Cardiac fibroblast (primary cell): ENCODE data around the gene LDB1.

Experiments
- DNase-seq, 2 donors: peaks; one replicate each; pipeline versions ENCODE4 v3.0.0 to v3.0.0-alpha.2; 2010; ENCODE audit warnings: low read depth in 2 of 2
- H3K4me3 ChIP-seq, 2 donors: replicated peaks in 1 of 2; 1 replicate in 1 of 2; 2 replicates in 1 of 2; pipeline ENCODE4 v1.5.1; 2011; ENCODE audit warnings: low read depth in 2 of 2, low read length in 2 of 2, mild to moderate bottlenecking in 2 of 2, moderate library complexity in 1 of 2
- CTCF ChIP-seq: IDR thresholded peaks from one replicate; pipeline ENCODE4 v1.5.1; 2011; ENCODE audit warnings: low read depth, mild to moderate bottlenecking, low read length, inconsistent platforms

The LDB1 gene

DNA sequence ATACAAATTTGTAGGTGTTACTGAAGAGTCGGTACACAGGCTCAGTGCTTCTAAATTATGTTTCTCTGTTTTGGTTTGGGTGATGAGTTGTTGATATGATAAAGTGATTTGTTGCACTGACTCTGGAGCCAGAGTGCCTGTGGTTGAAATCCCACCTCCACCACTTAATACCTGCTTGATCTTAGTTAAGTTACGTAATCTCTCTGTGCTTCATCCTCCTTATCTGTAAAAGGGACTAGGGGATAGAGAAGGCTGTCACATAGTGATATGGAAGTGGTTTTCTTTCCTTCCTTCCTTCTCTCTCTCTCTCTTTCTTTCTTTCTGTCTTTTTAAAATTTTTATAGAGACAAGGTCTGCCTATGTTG, 55.7 kb downstream of the LDB1 start:
- DNase-seq, result no peak
- H3K4me3 ChIP-seq, result peak overlapping the region; percentile 39 to 81
- no peak for TF ChIP-seq CTCF

DNA sequence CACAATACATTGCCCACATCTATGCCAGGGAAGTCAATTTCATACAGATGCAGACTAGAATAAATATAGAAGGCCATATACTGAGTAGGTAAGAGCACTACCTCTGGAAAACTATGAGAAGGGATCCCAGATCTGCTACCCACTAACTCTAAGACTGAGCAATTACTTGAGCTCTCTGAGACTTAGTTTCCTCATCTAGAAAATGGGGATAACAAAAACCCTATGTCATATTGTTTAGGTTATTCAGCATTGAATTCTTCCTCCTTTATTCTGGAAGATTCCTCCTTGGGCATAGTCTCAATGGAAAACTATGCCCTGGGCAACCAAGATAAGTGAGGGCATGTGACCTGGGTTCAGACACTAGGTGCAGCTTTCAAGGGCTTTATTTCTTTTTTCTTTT, 60.2 kb downstream of the LDB1 start:
- no peak for TF ChIP-seq CTCF
- no peak overlapping the region for H3K4me3 ChIP-seq
- DNase-seq, result no peak
